D721Med (cell line): ENCODE measurements around the gene VAMP1.

ENCODE experiments used
- DNase-seq: peaks from one replicate; pipeline ENCODE4 v3.0.0; 2011; ENCODE audit warnings: low spot score; ENCODE audit not compliant: insufficient read length
- FAIRE-seq: peaks from 2 replicates; lab custom pipeline; 2011; peaks lifted over from hg19 to GRCh38; lab: Jason Lieb, UNC
- TF ChIP-seq, protein P1 (sequence below): IDR thresholded peaks from 2 replicates; pipeline ENCODE4 v1.5.1; 2012; ENCODE audit warnings: mild to moderate bottlenecking, control low read depth; ENCODE audit not compliant: insufficient read depth; ENCODE audit errors: missing control alignments

The VAMP1 gene

DNA sequence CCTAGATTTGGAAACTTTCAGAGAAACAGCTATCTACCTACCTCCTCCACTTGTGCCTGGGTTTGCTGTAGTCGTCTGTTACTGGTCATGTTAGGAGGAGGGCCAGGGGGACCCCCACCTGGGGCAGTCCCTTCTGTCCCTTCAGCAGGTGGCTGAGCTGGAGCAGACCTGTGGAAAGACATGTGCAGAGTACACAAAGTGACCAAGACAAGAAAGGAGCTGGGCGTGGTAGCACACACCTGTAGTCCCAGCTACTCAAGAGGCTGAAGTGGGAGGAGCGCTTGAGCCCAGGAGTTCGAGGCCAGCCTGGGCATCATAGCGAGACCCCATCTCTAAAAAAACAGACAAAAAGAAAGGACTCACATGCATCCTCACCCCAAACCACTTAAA lies 4.3 kb downstream of the VAMP1 start:
- DNase-seq (no peak), FAIRE-seq (no peak)
- TF ChIP-seq, protein P1, sequence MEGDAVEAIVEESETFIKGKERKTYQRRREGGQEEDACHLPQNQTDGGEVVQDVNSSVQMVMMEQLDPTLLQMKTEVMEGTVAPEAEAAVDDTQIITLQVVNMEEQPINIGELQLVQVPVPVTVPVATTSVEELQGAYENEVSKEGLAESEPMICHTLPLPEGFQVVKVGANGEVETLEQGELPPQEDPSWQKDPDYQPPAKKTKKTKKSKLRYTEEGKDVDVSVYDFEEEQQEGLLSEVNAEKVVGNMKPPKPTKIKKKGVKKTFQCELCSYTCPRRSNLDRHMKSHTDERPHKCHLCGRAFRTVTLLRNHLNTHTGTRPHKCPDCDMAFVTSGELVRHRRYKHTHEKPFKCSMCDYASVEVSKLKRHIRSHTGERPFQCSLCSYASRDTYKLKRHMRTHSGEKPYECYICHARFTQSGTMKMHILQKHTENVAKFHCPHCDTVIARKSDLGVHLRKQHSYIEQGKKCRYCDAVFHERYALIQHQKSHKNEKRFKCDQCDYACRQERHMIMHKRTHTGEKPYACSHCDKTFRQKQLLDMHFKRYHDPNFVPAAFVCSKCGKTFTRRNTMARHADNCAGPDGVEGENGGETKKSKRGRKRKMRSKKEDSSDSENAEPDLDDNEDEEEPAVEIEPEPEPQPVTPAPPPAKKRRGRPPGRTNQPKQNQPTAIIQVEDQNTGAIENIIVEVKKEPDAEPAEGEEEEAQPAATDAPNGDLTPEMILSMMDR = no peak

DNA sequence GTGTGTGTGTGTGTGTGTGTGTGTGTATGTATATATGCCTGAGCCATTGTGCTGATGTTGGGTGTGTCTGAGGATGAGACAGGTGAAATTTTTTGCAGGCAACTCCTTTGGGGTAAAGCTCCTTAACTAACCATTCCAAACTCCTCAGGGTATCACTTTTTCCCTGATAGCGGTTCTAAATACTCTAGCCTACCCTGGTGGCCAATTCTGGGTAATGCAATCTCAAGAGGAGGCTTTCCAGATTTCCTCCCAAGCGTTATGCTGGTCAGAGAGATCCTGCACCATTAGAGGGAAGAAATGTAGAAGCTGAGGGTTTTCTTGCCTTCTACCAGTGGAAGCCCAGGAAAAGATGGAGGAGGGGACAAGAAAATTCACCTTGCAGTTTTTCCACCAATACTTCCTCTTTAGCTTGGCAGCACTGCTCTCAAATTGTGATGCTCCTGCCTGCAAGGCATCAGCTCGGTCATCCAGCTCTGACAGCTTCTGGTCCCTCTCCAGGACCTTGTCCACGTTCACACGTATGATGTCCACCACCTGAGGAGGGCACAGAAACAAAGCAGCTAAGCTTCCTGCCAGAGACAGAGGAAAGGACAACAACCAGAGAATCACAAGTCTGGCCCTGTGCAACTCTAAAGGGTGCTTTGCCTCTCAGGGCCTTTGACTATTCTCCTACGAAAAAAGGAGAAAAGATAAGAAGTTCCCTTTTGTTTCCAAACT lies 4.9 kb downstream of the VAMP1 start:
- DNase-seq = peak; percentile 79
- FAIRE-seq = no peak

DNA sequence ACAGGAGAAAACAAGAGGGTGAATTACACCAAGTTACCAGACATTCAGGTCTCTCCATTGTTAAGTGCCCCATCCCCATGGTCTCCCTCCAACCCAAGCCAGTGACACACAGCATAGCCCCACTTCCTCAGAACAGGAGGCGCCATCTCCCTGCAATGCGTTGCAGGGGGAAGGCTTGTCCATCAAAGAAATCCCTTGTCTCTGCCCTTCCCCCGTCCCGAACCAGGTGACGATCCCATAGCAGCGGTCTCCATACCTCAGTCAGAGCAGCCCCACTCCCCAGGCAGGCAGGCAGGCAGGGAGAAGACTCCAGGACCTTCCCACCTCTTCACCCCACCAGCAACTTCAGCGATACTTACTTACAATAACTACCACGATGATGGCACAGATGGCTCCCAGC lies 5.9 kb downstream of the VAMP1 start:
- no peak for FAIRE-seq
- TF ChIP-seq, protein P1 = no peak
- DNase-seq = no peak

More for the DNA sequence above, 4.9 kb downstream of the VAMP1 start:
- TF ChIP-seq, protein P1 = peak; percentile 93

DNA sequence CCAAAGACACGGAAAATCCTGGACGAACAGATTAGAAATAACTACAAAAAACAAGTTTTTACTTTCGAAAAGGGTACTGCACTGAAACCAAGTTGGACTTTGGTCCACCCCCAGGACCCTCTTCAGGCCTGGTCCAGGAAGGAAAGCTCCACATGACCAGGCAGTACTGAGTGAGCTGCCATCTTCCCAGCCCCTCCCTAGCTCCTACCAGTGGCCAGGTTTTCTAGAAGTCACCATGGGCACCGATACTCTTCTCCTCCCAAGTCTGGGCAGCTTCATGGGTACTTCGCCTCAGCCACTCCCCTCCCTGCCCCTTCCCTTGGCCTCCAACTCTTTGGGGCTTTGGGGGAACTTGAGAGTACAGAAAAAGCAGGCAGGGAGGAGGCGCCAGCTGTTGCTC lies 6.6 kb downstream of the VAMP1 start:
- TF ChIP-seq, protein P1 = no peak
- FAIRE-seq (no peak), DNase-seq (no peak)

DNA sequence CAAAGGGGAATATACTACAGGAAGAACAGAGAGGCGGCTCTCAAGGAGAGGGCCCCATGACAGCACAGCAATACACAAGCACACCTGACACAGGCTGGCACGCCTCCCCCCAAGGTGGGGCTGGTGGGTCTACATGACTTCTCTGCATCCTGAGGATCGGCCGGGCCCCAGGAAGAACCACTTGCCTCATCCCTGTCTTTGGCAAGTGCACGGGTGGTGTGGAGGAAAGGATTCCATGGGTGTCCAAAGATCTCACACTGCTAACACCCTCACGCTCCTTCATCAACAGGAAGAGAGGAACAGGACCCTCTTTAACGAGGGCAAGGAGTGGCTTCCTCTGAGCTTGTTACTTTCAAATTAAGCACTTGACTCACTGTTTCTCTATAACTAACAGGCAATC lies 7.3 kb downstream of the VAMP1 start:
- TF ChIP-seq, protein P1 = no peak
- FAIRE-seq = no peak
- no peak for DNase-seq

- TF ChIP-seq, protein P1 = no peak
- no peak for FAIRE-seq
- DNase-seq = no peak
Measured at GRCh38 chr12:6462234-6462995, 8.1 kb downstream of the VAMP1 start.
